Inferior parietal cortex (tissue), 1 donor: Measurements from ENCODE around the gene LUZP4.
A peak's percentile ranks its signal among the peaks of the same experiment; 100 is the strongest.
"Not testable (repeated sequence)": the region's sequence is repeated elsewhere in the genome, so short reads cannot be mapped to it uniquely, and the experiment has no call there.

Experiments used
- DNase-seq: peaks from one replicate; pipeline ENCODE4 v3.0.0-alpha.2; 2016; ENCODE audit errors: extremely low spot score

Gene LUZP4

GRCh38 chrX:115289465-115289864, at the start of gene LUZP4:
LUZP4 (plus strand) TSS chrX:115289715; CDS start chrX:115289760, 45 bp downstream.
- no peak for DNase-seq

GRCh38 chrX:115251458-115252233, 37.9 kb upstream of the LUZP4 start:
- DNase-seq, result no peak

GRCh38 chrX:115255003-115255402, 34.5 kb upstream of the LUZP4 start:
- no peak for DNase-seq

GRCh38 chrX:115257711-115258110, 31.8 kb upstream of the LUZP4 start:
- DNase-seq, result no peak

- DNase-seq, result no peak
These were observed 30.2 kb upstream of the LUZP4 start for GRCh38 chrX:115259238-115259875.

GRCh38 chrX:115260330-115260729, 29.2 kb upstream of the LUZP4 start:
- DNase-seq, result no peak

GRCh38 chrX:115261148-115261547, 28.4 kb upstream of the LUZP4 start:
- no peak for DNase-seq

- no peak for DNase-seq
These were observed 25.5 kb upstream of the LUZP4 start for GRCh38 chrX:115264009-115264408.

- DNase-seq, result no peak
These were observed 23.2 kb upstream of the LUZP4 start for GRCh38 chrX:115266300-115266699.

GRCh38 chrX:115268421-115268820, 21.1 kb upstream of the LUZP4 start:
- DNase-seq, result no peak

GRCh38 chrX:115269051-115269683, 20.3 kb upstream of the LUZP4 start:
- no peak for DNase-seq

GRCh38 chrX:115284877-115285276, 4.6 kb upstream of the LUZP4 start:
- no peak for DNase-seq

- DNase-seq, result no peak
These were observed 7.7 kb downstream of the LUZP4 start for GRCh38 chrX:115297189-115297588.

GRCh38 chrX:115311139-115311538, 21.6 kb downstream of the LUZP4 start:
- no peak for DNase-seq

GRCh38 chrX:115311601-115312001, 22.1 kb downstream of the LUZP4 start:
- DNase-seq, result no peak

GRCh38 chrX:115318139-115318538, 28.6 kb downstream of the LUZP4 start:
- no peak for DNase-seq

- no peak for DNase-seq
These were observed 32.9 kb downstream of the LUZP4 start for GRCh38 chrX:115322375-115322774.

- no peak for DNase-seq
These were observed 34.7 kb downstream of the LUZP4 start for GRCh38 chrX:115324194-115324593.

- not testable (repeated sequence) for DNase-seq
These were observed 39.8 kb downstream of the LUZP4 start for GRCh38 chrX:115329282-115329681.

GRCh38 chrX:115330498-115331168, 41.1 kb downstream of the LUZP4 start:
- DNase-seq, result peak; percentile 70

- no peak for DNase-seq
These were observed 43.3 kb downstream of the LUZP4 start for GRCh38 chrX:115332832-115333231.

GRCh38 chrX:115333446-115333845, 43.9 kb downstream of the LUZP4 start:
- no peak for DNase-seq
